Activated CD4-positive, alpha-beta T cell treated with anti-CD3 and anti-CD28 coated beads for 36 hours (primary cell): ENCODE results near the gene GRHL3. TPM values are rescaled to one million over a fixed set of nuclear protein-coding genes. Genes with fewer than 3 reads are reported as not detected.

Experiments
- ATAC-seq: fragments of 200-7000 bp; cut with Tn5 transposase; one replicate; pipeline ENCODE4 v1.10.0; 2021; ENCODE audit warnings: mild to moderate bottlenecking, moderate library complexity
- CTCF ChIA-PET: fragments of 350-600 bp; sonication (Branson Sonifier 250); formaldehyde crosslinking; loops from one replicate; lab custom pipeline; 2021; ENCODE audit warnings: antibody characterized with exemption; lab: Charles Lee
- POLR2A ChIA-PET: fragments of 350-600 bp; sonication (Branson Sonifier 250); formaldehyde crosslinking; loops from one replicate; lab custom pipeline; 2021; ENCODE audit warnings: antibody characterized with exemption, inconsistent platforms; lab: Charles Lee
- DNase-seq: peaks from one replicate; pipeline ENCODE4 v3.0.0-alpha.2; 2020
- H3K27ac Mint-ChIP-seq: one replicate; pipeline ENCODE4 v1.8.0; 2021; ENCODE audit warnings: mixed read lengths
- H3K27me3 Mint-ChIP-seq: one replicate; pipeline ENCODE4 v1.8.0; 2021; ENCODE audit warnings: mixed read lengths
- H3K36me3 Mint-ChIP-seq: one replicate; pipeline ENCODE4 v1.8.0; 2021; ENCODE audit warnings: low read depth, mixed read lengths
- H3K4me1 Mint-ChIP-seq: one replicate; pipeline ENCODE4 v1.8.0; 2021; ENCODE audit warnings: mixed read lengths
- H3K4me3 Mint-ChIP-seq: one replicate; pipeline ENCODE4 v1.8.0; 2021; ENCODE audit warnings: mild to moderate bottlenecking, moderate library complexity, mixed read lengths
- H3K9me3 Mint-ChIP-seq: one replicate; pipeline ENCODE4 v1.8.0; 2021; ENCODE audit warnings: low read depth, mixed read lengths
- intact Hi-C, 2 experiments: fragments of 100-400 bp; cut with DNase I in 1 of 2; cut with micrococcal nuclease in 1 of 2; formaldehyde crosslinking; loops; one replicate each; pipeline versions ENCODE4 v1.14.2 to v1.15.1; 2022 to 2024; cut with DNase I, micrococcal nuclease
- total RNA-seq, 2 experiments: library from RNA; stranded (reverse); gene quantifications; one replicate each; pipeline ENCODE4 v1.2.3, GENCODE V29; 2021

The GRHL3 gene
- total RNA-seq, 2 experiments from 2014 or later = not detected

- ATAC-seq (no peak), DNase-seq (no peak)
- Mint-ChIP-seq H3K27me3 (peaks cover 5% of the 10 kb centered on the region), H3K4me3 (no peak overlapping the region), H3K27ac (no peak overlapping the region), H3K36me3 (no peaks in the 10 kb centered on the region), H3K9me3 (no peaks in the 10 kb centered on the region), H3K4me1 (no peaks in the 10 kb centered on the region)
- CTCF ChIA-PET = interaction anchor here (1.0 kb wide), 1 partner anchor 144 kb away, joined by 3 read pairs; no protein-coding TSS in a partner anchor
- intact Hi-C loops = no loop called here
- POLR2A ChIA-PET = no interaction called here
Observed at GRCh38 chr1:24293392-24294227, 25.5 kb upstream of the GRHL3 start.

GRCh38 chr1:24294228-24294672 lies 24.9 kb upstream of the GRHL3 start:
- no peaks in the 10 kb centered on the region for H3K4me1 Mint-ChIP-seq

GRCh38 chr1:24294716-24295371 lies 24.3 kb upstream of the GRHL3 start:
- DNase-seq = no peak
- ChIA-PET CTCF (interaction anchor here (2.1 kb wide), 1 partner anchor 97 kb away, joined by 6 read pairs; no protein-coding TSS in a partner anchor), POLR2A (no interaction called here)
- Mint-ChIP-seq H3K27me3 (peaks cover 11% of the 10 kb centered on the region), H3K4me1 (no peaks in the 10 kb centered on the region), H3K4me3 (no peak overlapping the region), H3K36me3 (no peaks in the 10 kb centered on the region), H3K27ac (no peak overlapping the region), H3K9me3 (no peaks in the 10 kb centered on the region)
- no peak for ATAC-seq
- intact Hi-C loops = no loop called here

More at GRCh38 chr1:24294228-24294672, 24.9 kb upstream of the GRHL3 start:
- Mint-ChIP-seq H3K4me3 (no peak overlapping the region), H3K36me3 (no peaks in the 10 kb centered on the region), H3K27me3 (peaks cover 11% of the 10 kb centered on the region), H3K9me3 (no peaks in the 10 kb centered on the region), H3K27ac (no peak overlapping the region)
- DNase-seq = no peak
- intact Hi-C loops = no loop called here
- no peak for ATAC-seq
- POLR2A ChIA-PET = no interaction called here
- CTCF ChIA-PET = interaction anchor here (2.1 kb wide), 1 partner anchor 97 kb away, joined by 6 read pairs; no protein-coding TSS in a partner anchor

- ATAC-seq = no peak
- Mint-ChIP-seq H3K27me3 (peaks cover 13% of the 10 kb centered on the region), H3K4me3 (no peak overlapping the region), H3K36me3 (no peaks in the 10 kb centered on the region), H3K4me1 (no peaks in the 10 kb centered on the region), H3K9me3 (no peaks in the 10 kb centered on the region), H3K27ac (no peak overlapping the region)
- ChIA-PET POLR2A (no interaction called here), CTCF (interaction anchor here (0.7 to 2.1 kb wide), 3 partner anchors 9 to 145 kb away, joined by 3 to 6 read pairs (median 4); no protein-coding TSS in a partner anchor)
- no peak for DNase-seq
- intact Hi-C loops = no loop called here
Observed at GRCh38 chr1:24295535-24295934, 23.6 kb upstream of the GRHL3 start.

- intact Hi-C loops = no loop called here
- Mint-ChIP-seq H3K9me3 (no peaks in the 10 kb centered on the region), H3K4me1 (no peaks in the 10 kb centered on the region), H3K27ac (no peak overlapping the region), H3K4me3 (no peak overlapping the region), H3K27me3 (peaks cover 15% of the 10 kb centered on the region), H3K36me3 (no peaks in the 10 kb centered on the region)
- no peak for DNase-seq
- no peak for ATAC-seq
- CTCF ChIA-PET = interaction anchor here (1.0 to 1.9 kb wide), 2 partner anchors 48 to 147 kb away, joined by 3 to 4 read pairs; no protein-coding TSS in a partner anchor
- POLR2A ChIA-PET = no interaction called here
Observed at GRCh38 chr1:24297187-24297851, 21.8 kb upstream of the GRHL3 start.

- Mint-ChIP-seq H3K27me3 (peaks cover 18% of the 10 kb centered on the region), H3K4me3 (no peak overlapping the region), H3K36me3 (no peaks in the 10 kb centered on the region), H3K4me1 (no peaks in the 10 kb centered on the region), H3K27ac (no peak overlapping the region), H3K9me3 (no peaks in the 10 kb centered on the region)
- POLR2A ChIA-PET = no interaction called here
- ATAC-seq (no peak), DNase-seq (no peak)
- intact Hi-C loops = no loop called here
- CTCF ChIA-PET = interaction anchor here (0.5 kb wide), 1 partner anchor 93 kb away, joined by 3 read pairs; no protein-coding TSS in a partner anchor
Observed at GRCh38 chr1:24297852-24298232, 21.3 kb upstream of the GRHL3 start.

- Mint-ChIP-seq H3K36me3 (no peaks in the 10 kb centered on the region), H3K27ac (no peak overlapping the region), H3K4me1 (no peaks in the 10 kb centered on the region), H3K9me3 (no peaks in the 10 kb centered on the region), H3K27me3 (peaks cover 18% of the 10 kb centered on the region), H3K4me3 (no peak overlapping the region)
- ATAC-seq (no peak), DNase-seq (no peak)
- CTCF ChIA-PET = interaction anchor here (0.5 kb wide), 1 partner anchor 94 kb away, joined by 3 read pairs; no protein-coding TSS in a partner anchor
- POLR2A ChIA-PET = no interaction called here
- intact Hi-C loops = no loop called here
Observed at GRCh38 chr1:24298606-24299005, 20.6 kb upstream of the GRHL3 start.

GRCh38 chr1:24299901-24300300 lies 19.3 kb upstream of the GRHL3 start:
- ChIA-PET POLR2A (no interaction called here), CTCF (interaction anchor here (0.6 to 1.4 kb wide), 2 partner anchors 9 to 772 kb away, joined by 3 to 4 read pairs; no protein-coding TSS in a partner anchor)
- Mint-ChIP-seq H3K36me3 (no peaks in the 10 kb centered on the region), H3K27ac (no peak overlapping the region), H3K27me3 (peaks cover 21% of the 10 kb centered on the region), H3K4me3 (no peak overlapping the region), H3K9me3 (no peaks in the 10 kb centered on the region), H3K4me1 (no peaks in the 10 kb centered on the region)
- ATAC-seq (no peak), DNase-seq (no peak)
- intact Hi-C loops = no loop called here

- H3K27ac Mint-ChIP-seq = no peak overlapping the region
- DNase-seq (no peak), ATAC-seq (no peak)
- H3K4me1 Mint-ChIP-seq = no peaks in the 10 kb centered on the region
- peaks cover 25% of the 10 kb centered on the region for H3K27me3 Mint-ChIP-seq
- CTCF ChIA-PET = interaction anchor here (0.6 to 1.5 kb wide), 7 partner anchors 8 to 267 kb away, joined by 3 to 9 read pairs (median 3); partner anchors contain the start of gene GRHL3
- no peak overlapping the region for H3K4me3 Mint-ChIP-seq
- intact Hi-C loops = no loop called here
- POLR2A ChIA-PET = no interaction called here
- H3K9me3 Mint-ChIP-seq = no peaks in the 10 kb centered on the region
- H3K36me3 Mint-ChIP-seq = no peaks in the 10 kb centered on the region
Observed at GRCh38 chr1:24300971-24301784, 18.0 kb upstream of the GRHL3 start.

GRCh38 chr1:24301785-24302175 lies 17.4 kb upstream of the GRHL3 start:
- CTCF ChIA-PET = interaction anchor here (0.6 to 1.5 kb wide), 5 partner anchors 18 to 103 kb away, joined by 3 to 9 read pairs (median 3); partner anchors contain the start of gene GRHL3
- H3K4me3 Mint-ChIP-seq = no peak overlapping the region
- H3K27me3 Mint-ChIP-seq = peaks cover 26% of the 10 kb centered on the region
- intact Hi-C loops = no loop called here
- no peak for DNase-seq
- no peaks in the 10 kb centered on the region for H3K9me3 Mint-ChIP-seq
- H3K36me3 Mint-ChIP-seq = no peaks in the 10 kb centered on the region
- no peak for ATAC-seq
- no peaks in the 10 kb centered on the region for H3K4me1 Mint-ChIP-seq
- POLR2A ChIA-PET = no interaction called here
- H3K27ac Mint-ChIP-seq = no peak overlapping the region
